NCI-H345 treated with DMSO at 0.1 percent for 48 hours (cell line): ENCODE results near the gene HSPA4.
"Not testable (repeated sequence)": the region's sequence is repeated elsewhere in the genome, so short reads cannot be mapped to it uniquely, and the experiment has no call there.

Experiments used
- DNase-seq: peaks from one replicate; lab custom pipeline; 2025; ENCODE audit not compliant: unreplicated experiment; lab: John Stamatoyannopoulos, UW

The HSPA4 gene

DNA sequence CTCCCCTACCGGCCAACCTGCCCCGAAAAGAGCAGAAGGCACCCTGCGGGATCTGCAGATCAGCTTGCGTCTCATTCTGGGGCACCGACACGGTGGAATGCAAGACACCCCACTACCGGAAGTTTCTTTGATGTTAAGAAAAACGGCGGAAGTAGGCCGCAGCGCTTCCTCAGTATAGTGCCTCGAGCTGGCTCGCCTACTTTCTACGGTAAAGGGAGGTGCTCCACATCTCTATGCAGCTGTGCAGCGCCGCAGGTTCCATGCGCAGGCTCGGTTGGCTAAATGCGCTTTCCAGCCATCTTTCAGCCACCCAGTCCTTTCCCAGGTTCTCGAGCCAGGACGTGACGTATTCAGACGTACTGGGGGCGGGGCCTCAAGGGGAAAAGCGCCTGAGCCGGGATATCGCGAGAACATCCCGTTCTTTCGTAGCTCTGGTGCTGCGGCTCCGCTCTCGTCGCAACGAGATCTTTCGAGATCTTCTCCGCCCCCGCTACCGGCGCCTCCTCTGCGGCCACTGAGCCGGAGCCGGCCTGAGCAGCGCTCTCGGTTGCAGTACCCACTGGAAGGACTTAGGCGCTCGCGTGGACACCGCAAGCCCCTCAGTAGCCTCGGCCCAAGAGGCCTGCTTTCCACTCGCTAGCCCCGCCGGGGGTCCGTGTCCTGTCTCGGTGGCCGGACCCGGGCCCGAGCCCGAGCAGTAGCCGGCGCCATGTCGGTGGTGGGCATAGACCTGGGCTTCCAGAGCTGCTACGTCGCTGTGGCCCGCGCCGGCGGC is at the start of gene HSPA4:
TSS of gene HSPA4 (plus strand) at position 472 of the 775 bp plus-strand sequence. CDS start at position 710, 238 bp downstream.
- DNase-seq: peak; percentile 91

DNA sequence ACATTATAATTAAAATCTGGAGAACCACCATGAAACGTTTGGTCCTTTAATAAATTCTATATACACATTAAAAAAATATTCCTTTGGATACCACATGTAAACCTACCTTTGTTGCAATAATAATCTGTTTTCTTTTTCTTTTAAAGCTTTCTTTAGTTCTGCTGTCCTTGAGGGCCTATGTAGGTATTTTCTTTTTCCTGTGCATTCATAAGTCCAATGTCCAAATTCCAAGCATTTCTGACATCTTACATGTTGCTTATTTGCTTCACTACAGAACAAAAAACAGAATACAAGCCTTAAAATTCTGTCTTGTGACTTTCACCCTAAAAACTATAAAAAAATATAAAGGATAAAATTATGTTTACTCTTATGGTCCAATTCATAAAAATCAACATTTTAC is 45.2 kb upstream of the HSPA4 start:
- no peak for DNase-seq

DNA sequence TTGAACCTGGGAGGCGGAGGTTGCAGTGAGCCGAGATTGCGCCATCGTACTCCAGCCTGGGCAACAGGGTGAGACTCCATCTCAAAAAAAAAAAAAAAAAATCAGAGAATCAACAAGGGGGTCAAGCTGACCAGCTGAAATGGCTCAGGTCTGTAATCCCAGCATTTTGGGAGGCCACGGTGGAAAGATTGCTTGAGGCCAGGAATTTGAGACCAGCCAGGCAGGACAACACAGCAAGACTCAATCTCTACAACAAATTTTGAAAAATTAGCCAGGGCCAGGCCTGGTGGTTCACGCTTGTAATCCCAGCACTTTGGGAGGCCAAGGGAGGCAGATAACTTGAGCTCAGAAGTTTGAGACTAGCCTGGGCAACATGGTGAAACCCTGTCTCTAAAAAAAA is 43.4 kb upstream of the HSPA4 start:
- not testable (repeated sequence) for DNase-seq

DNA sequence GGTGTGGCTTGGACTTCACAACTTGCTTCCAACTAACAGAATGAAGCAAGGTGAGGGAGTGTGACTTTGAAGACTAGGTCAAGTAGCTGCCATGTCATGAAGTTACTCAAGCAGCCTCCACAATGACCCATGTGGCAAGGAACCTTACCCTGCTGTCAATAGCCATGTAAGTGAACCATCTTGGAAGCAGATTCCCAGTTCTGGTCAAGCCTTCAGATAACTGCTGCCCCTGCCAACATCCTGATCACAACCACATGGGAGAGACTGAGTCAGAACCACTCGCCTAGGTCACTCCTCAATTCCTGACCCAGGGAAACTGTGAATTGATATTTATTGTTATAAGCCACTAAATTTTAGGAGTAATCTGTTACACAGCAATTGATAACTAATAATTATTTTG is 36.3 kb upstream of the HSPA4 start:
- DNase-seq: no peak

DNA sequence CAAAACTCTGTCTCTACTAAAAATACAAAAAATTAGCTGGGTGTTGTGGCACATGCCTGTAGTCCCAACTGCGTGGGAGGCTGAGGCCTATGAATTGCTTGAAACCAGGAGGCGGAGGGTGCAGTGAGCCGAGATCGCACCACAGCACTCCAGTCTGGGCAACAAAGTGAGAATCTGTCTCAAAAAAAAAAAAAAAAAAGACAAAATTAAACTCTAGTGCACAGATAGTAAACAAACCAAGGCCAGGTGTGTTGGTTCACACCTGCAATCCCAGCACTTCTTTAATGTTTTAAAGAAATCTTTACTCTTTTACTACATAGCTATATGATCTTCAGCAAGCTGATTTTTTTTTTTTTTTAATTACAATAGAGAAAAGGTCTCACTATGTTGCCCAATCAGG is 33.8 kb upstream of the HSPA4 start:
- DNase-seq: no peak

DNA sequence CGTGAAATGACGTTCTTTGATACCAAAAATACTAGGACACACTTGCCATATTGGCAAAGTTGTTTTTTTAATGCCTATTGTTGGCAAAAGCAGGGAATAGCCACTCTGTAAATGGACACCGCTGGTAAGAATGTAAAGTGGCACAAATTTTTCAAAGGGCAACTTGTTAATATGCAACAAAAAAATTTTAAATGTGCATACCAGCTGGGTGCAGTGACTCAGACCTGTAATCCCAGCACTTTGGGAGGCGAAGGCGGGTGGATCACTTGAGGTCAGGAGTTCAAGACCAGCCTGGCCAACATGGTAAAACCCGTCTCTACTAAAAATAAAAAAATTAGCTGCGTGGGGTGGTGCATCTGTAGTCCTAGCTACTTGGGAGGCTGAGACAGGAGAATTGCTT is 32.3 kb upstream of the HSPA4 start:
- DNase-seq: not testable (repeated sequence)

DNA sequence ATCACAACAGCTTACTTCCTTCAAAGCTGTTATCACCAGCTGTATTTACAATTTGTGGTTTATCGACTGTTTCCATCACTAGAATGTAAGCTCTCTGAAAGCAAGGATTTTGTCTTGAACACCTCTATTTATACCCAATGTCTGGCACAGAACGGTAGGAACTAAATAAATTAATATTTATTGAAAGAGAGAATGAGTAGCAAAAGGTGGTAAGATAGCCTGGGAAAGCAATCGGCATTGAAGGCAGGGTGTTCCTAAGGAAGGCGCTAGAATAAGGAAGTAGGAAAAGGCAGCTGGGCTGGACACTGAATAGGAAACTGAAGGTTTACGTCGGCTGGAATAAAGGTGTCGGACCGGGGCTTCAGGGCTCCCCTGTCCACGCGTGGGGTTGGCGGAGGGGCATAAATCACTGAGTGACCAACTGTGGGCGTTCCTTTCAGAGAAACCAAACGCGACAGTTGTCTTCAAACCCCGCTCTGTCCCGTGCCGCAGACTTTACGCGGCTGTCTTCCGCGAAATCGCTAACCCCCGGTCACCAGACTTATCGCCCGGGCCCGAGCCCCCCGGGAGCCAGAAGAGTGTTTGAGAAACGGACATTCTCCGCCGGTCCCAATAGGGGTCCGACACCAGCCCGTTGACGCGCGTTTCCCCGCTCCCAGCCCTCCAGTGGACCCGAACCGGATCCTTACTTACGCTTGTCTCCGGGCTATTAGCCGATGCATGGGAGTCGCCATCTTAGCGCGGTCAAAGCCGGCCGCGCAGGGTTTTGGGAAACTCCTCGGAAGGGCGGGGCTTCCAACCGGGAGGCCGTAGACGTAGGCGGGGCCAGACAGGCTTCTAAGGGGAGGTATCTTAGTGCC is 25.8 kb upstream of the HSPA4 start, which contains the start of gene ZCCHC10:
TSS of gene ZCCHC10 (minus strand) at position 746 of the 860 bp plus-strand sequence. CDS start at position 734, 12 bp downstream.
- DNase-seq: peak; percentile 82

DNA sequence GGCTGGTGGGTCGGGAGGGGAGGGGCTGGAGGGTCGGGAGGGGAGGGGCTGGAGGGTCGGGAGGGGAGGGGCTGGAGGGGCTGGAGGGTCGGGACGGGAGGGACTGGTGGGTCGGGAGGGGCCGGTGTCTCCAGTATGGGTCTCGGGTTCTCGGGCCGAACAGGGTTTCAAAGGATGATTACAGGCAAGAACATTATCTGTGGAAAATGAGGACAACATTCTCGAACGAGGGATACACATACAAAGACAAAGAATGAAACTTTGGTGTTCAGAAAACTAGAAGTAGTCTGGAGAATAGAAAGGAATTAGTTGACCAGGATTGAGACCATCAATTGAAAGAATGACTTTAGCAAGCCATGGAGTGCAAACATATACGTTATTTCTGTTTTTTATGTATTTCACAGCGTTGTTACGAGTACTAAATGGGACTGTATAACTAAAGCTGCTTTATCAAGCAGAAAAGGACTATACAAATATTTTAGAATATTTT is 25.1 kb upstream of the HSPA4 start:
- no peak for DNase-seq

DNA sequence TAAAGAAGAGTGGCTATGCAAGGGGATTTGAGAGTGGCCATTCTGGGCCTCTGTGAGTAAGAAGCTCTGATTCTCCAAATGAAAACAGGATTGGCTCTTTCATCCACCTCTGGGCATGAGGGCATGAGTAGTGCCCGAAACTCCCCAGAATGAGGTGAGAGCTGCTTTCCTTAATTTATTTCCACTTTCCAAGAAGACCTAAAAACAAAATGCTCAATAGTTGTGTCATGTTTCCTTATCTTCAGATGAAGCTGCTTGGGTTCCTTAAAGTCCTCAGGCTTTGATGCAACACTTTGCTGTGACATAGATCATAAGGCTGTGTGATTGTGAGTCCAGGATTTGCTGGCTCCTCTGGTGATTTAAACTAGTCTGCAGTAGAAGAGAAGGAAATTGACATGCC is 22.4 kb upstream of the HSPA4 start:
- DNase-seq: no peak

DNA sequence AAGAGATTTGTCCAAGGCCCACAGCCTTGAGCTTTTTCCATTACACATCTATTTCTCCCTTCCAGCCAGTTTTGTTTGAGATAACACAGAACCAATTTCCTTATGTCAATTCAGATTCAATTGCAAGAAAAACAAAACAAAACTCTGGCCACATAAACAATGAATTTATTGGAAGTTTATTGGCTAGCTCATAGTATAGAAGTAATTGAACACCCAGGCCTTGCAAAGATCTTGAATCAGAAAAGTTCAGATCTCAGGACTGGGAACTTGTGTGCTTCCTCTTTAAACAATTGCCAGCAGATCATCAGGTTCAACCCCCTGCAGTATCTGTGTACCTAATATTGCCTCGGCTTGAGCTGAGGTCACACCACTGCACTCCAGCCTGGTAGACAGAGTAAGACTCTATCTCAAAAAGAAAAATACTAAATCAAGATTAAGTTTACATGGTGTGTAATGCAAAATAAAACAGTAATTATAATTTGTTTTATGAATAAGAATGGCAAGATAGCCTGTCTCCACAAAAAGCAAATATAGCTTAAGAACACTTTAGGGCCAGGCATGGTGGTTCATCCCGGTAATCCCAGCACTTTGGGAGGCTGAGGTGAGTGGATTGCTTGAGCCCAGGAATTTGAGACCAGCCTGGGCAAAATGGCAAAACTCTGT is 21.3 kb upstream of the HSPA4 start:
- DNase-seq: no peak

DNA sequence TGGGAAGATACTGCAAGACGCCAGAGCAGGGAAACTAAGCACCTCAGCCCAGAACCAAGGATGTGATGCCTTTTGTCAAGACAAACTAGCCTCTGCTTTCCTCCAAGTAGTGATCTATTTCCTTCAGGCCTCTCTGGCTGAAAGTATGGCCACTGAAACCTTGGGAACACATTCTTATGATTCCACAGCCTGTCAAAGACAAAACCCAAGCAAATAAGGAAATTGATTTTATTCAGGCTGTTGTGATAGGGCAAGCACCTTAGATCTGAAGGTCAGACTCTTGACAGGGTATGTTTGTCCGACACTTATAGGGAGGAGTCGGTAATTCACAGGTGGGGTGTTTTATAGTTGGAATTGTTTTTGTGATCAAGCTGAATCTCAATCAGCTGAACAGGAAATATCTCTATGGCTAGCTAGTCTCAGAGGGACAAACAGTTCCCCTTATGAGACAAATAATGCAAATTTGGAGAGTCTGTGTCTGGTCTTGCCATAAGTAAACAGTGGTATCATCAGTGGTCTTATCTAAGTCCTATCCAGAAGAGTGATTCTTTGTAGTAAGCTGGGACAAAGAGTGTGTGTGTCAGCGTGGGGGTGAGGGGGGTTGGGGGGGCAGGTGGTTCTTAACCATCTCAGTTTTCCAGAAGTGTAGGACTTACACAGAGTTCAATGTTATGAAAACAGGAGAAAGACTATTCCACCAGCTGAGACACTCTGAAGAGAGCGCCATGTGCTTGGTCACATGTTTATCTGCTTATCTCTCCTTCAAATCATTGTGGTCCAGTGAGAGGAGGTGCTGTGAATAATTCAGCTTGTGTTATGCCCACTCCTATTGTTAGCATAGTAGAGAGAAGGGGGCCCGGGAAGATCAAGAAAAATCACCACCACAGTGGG is 18.7 kb upstream of the HSPA4 start:
- no peak for DNase-seq

DNA sequence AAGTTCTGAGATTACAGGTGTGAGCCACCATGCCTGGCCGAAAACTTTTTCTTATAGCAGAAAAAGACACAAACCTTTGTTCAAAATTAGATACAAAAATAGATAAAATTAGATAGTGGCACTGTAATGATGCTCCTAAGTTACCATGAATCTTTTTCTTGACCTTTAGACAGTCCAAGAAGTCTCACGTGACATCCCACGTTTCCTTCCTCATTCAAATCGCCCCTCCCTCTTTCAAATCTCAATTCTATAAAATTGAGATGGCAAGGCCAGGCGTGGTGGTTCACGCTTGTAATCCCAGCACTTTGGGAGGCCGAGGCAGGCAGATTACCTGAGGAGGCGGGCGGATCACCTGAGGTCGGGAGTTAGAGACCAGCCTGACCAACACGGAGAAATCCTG is 17.7 kb upstream of the HSPA4 start:
- DNase-seq: no peak

DNA sequence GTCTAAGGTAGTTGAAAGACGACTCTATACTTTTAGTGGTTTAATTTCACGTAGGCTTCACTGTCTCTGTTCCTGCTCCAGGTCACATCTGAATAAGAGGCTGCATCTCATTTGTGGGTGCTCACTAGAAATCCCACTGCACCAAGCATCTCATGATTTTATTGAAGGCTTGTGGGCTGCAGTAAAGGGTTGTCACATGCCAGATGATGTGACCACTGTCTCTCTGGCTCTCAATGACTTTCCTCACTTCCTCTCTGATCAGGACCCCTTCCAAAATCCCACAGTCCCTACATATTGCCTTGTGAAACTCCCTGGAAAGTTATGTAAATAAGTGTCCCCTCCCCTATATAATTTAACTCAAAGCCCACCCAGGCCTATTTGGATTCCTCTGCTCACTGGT is 16.6 kb upstream of the HSPA4 start:
- no peak for DNase-seq

DNA sequence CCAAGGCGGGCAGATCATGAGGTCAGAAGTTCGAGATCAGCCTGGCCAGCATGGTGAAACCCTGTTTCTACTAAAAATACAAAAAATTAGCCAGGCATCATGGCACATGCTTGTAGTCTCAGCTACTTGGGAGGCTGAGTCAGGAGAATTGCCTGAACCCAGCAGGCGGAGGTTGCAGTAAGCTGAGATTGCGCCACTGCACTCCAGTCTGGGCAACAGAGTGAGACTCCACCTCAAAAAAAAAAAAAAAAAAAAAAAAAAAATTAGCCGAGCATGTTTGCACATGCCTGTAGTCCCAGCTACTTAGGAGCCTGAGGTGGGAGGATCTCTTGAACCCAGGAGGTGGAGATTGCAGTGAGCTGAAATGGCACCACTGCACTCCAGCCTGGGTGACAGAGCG is 15.1 kb upstream of the HSPA4 start:
- not testable (repeated sequence) for DNase-seq

DNA sequence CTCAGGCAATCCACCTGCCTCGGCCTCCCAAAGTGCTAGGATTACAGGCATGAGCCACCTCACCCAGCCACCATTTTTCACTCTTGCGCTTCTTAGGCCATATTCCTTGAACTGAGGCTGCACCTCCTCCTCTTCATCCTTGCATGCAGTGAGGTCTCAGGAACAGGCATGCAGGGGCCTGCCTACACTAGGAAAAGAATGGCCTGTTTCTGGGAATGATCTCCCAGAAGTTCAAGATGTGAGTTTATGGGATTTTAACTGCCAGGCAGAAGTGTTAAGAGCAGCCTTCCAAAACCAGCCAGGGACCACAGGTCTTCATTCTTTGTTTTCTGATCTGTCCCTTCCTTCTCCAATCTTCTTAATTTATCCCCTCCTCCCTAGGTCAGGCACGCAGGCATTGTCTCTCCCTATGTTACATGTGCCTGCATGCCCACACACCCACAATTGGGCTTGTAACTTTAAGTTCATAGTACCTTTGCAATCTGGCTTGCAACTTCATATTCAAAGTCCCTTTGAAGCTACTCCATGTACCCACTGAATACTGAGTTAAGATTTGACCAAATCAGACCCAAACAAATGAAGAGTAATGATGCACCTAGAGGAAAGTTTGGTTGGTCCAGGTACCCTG is 10.5 kb upstream of the HSPA4 start:
- DNase-seq: no peak

DNA sequence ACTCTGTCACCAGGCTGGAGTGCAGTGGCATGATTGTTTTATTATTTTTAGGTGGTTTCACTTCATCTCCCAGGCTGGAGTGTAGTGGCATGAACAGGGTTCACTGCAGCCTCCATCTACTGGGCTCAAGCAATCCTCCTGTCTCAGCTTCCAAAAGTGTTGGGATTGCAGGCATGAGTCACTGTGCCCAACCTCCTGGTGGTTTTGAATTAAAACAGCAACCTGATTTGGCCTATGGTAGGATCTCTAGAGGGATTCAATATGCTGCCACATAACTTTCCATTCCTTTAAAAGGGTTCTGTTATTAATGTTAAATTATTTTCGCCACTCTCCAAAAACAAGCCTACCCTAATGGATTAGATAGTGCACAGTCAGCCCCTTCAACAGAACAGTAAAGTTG is 9.9 kb upstream of the HSPA4 start:
- DNase-seq: no peak

DNA sequence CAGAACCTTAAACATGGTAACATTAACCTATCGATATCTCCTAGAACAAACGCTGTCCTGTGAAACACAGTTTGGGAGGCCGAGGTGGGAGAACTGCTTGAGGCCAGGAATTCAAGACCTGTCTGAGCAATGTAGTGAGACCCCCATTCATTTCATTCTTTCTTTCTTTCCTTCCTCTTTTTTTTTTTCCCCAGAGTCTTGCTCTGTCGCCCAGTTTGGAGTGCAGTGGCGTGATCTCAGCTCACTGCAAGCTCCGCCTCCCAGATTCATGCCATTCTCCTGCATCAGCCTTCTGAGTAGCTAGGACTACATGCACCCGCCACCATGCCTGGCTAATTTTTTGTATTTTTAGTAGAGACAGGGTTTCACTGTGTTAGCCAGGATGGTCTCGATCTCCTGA is 5.3 kb upstream of the HSPA4 start:
- not testable (repeated sequence) for DNase-seq

DNA sequence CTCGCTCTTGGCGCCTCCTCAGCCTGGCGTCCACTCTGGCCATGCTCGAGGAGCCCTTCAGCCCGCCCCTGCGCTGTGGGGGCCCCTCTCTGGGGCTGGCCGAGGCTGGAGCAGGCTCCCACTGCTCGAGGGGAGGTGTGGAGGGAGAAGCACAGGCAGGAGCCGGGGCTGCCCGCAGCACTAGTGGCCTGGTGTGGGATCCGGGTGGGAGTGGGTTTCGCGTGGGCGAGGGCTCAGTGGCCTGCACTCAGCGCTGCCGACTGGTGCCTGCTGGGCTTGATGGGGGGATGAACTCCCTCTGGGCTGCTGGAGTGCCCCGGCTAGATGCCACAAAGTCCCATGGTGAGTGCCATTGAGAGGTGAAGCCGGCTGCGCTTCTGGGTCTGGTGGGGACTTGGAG is 4.4 kb upstream of the HSPA4 start:
- DNase-seq: no peak

DNA sequence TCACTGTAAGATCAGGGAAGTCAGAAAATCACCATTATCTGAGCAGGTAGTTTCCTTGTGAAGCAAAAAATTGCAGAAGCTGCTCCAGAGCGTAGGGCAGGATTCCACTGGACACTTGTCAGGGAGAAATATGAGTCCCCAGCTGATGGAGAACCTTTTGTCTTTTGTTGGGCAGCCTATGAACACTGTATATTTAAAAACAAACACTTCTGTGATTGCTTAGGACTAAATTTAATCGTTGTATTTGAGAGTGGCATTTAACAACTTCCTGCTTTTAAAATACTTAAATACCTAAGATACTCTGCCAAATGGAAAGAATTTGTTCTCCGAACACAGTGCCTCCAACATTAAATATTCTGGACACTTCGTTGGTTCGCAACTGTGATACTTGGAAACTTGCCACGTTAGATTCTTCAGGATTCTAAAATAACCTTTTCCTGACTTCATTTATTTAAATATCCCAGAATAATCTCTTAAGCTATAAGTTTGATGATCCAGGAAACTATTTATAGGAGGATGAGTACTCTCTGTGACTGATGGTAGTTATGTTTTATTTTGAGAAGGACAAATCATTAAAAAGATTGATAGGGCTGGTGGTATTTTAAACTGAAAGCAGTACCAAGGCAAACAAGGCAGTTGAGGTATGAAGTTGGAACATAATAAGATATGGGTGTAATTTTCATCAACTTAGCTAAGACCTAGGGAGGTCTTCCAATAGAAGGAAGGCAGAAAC is 2.7 kb upstream of the HSPA4 start:
- no peak for DNase-seq
